Natural killer cell (primary cell): Measurements from ENCODE around the gene CCL22. TPM values are rescaled to one million over a fixed set of nuclear protein-coding genes. Genes with fewer than 3 reads are reported as not detected.

ENCODE experiments used
- ATAC-seq, 3 donors: fragments of 150-1000 bp in 2 of 3; fragments of 200-7000 bp in 1 of 3; cut with Tn5 transposase; 1 replicate in 1 of 3; 2 replicates in 2 of 3; pipeline ENCODE4 v1.10.0; 2021; ENCODE audit warnings: mild to moderate bottlenecking in 2 of 3, moderate library complexity in 2 of 3
- DNase-seq, 2 donors: peaks; one replicate each; pipeline versions ENCODE4 v3.0.0 to v3.0.0-alpha.2; 2013 to 2021; ENCODE audit warnings: mixed read lengths in 1 of 2
- H3K27ac ChIP-seq: one replicate; pipeline ENCODE4 v1.5.1; 2013; ENCODE audit warnings: mild to moderate bottlenecking, low read length
- H3K27me3 ChIP-seq: one replicate; pipeline ENCODE4 v1.6.1; 2013; ENCODE audit warnings: low read length; ENCODE audit not compliant: control insufficient read depth, insufficient read depth
- H3K36me3 ChIP-seq: one replicate; pipeline ENCODE4 v1.6.1; 2013; ENCODE audit warnings: low read length; ENCODE audit not compliant: control insufficient read depth, insufficient read depth
- H3K4me1 ChIP-seq: one replicate; pipeline ENCODE4 v1.6.1; 2013; ENCODE audit warnings: low read length; ENCODE audit not compliant: control insufficient read depth, insufficient read depth
- H3K4me3 ChIP-seq: one replicate; pipeline ENCODE4 v1.5.1; 2013; ENCODE audit warnings: low read length
- H3K9me3 ChIP-seq: one replicate; pipeline ENCODE4 v1.6.1; 2013; ENCODE audit warnings: low read length; ENCODE audit not compliant: control insufficient read depth, insufficient read depth
- H3K27ac Mint-ChIP-seq, 2 donors: one replicate each; pipeline ENCODE4 v1.8.0; 2022; ENCODE audit warnings: mild to moderate bottlenecking in 2 of 2, mixed read lengths in 2 of 2, moderate library complexity in 1 of 2
- H3K27me3 Mint-ChIP-seq, 2 donors: one replicate each; pipeline ENCODE4 v1.8.0; 2022; ENCODE audit warnings: low read depth in 2 of 2, mixed read lengths in 2 of 2
- H3K36me3 Mint-ChIP-seq: one replicate; pipeline ENCODE4 v1.8.0; 2022; ENCODE audit warnings: mixed read lengths
- H3K4me1 Mint-ChIP-seq, 2 donors: one replicate each; pipeline ENCODE4 v1.8.0; 2022; ENCODE audit warnings: mixed read lengths in 2 of 2
- H3K4me3 Mint-ChIP-seq: one replicate; pipeline ENCODE4 v1.8.0; 2022; ENCODE audit warnings: mild to moderate bottlenecking, moderate library complexity, mixed read lengths
- H3K9me3 Mint-ChIP-seq, 2 donors: one replicate each; pipeline ENCODE4 v1.8.0; 2022; ENCODE audit warnings: mixed read lengths in 2 of 2
- WGBS: methylation state at CpG from one replicate; pipeline ENCODE4 v1.1.7; 2013; ENCODE audit warnings: missing lambda C conversion rate; ENCODE audit not compliant: insufficient coverage; 5-methylcytosine and 5-hydroxymethylcytosine counted together
- intact Hi-C: fragments of 100-400 bp; cut with micrococcal nuclease; formaldehyde crosslinking; loops from one replicate; pipeline ENCODE4 v1.14.2; 2022
- total RNA-seq, 4 donors: library from RNA; stranded (reverse); fragments of 120-200 nt in 1 of 4; gene quantifications; one replicate each; pipeline versions ENCODE4 v1.2.3 to v1.2.4, GENCODE V29; 2013 to 2022
- TF ChIP-seq, protein P1 (sequence below): fragments of 200-600 bp; IDR thresholded peaks from one replicate; pipeline ENCODE4 v1.8.0; 2022; ENCODE audit warnings: antibody characterized with exemption

CCL22 gene
- total RNA-seq, 3 donors from 2014 or later (not counting 1 experiment from before 2014, with no cell fraction given): 0.14 TPM; not detected in 2

DNA sequence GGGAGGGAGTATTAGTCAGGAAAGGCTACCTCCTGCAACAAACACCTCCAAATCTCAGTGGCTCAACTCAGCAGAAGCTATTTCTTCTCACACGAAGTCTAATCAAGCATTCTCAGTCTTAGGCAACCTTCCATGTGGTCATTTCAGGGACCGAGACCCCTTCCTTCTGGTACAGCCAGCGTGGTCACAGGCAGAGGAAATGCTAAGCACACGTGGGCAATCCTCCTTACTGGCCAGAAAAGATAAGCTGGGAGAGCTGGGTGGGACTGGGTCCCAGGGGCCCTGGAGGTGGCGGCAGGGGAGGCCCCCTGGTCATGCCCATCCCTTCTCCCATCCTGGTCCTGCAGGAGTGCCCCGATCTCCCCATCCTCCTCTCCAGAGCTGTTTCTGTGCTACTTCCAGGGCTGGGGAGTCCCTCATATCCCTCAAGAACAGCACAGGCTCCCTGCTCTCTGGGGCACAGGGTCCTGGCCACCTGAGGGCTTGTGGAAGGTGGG lies 8.0 kb downstream of the CCL22 start:
- Histone ChIP-seq H3K36me3 (no peaks in the 10 kb centered on the region), H3K27me3 (no peaks in the 10 kb centered on the region), H3K27ac (no peak overlapping the region), H3K4me3 (no peak overlapping the region), H3K4me1 (no peaks in the 10 kb centered on the region), H3K9me3 (no peaks in the 10 kb centered on the region)
- TF ChIP-seq, protein P1, sequence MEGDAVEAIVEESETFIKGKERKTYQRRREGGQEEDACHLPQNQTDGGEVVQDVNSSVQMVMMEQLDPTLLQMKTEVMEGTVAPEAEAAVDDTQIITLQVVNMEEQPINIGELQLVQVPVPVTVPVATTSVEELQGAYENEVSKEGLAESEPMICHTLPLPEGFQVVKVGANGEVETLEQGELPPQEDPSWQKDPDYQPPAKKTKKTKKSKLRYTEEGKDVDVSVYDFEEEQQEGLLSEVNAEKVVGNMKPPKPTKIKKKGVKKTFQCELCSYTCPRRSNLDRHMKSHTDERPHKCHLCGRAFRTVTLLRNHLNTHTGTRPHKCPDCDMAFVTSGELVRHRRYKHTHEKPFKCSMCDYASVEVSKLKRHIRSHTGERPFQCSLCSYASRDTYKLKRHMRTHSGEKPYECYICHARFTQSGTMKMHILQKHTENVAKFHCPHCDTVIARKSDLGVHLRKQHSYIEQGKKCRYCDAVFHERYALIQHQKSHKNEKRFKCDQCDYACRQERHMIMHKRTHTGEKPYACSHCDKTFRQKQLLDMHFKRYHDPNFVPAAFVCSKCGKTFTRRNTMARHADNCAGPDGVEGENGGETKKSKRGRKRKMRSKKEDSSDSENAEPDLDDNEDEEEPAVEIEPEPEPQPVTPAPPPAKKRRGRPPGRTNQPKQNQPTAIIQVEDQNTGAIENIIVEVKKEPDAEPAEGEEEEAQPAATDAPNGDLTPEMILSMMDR: no peak
- no peak overlapping the region for H3K27ac Mint-ChIP-seq
- DNase-seq (no peak), ATAC-seq (no peak)
- 18% methylated on average over 6 of the region's 6 CpGs for WGBS
- H3K4me3 Mint-ChIP-seq: no peak overlapping the region
- H3K27me3 Mint-ChIP-seq: peaks cover 6 to 10% of the 10 kb centered on the region in 2 donors
- no peaks in the 10 kb centered on the region for H3K9me3 Mint-ChIP-seq
- peaks cover 0 to 4% of the 10 kb centered on the region in 2 donors for H3K4me1 Mint-ChIP-seq
- intact Hi-C loops: no loop called here
- no peaks in the 10 kb centered on the region for H3K36me3 Mint-ChIP-seq

DNA sequence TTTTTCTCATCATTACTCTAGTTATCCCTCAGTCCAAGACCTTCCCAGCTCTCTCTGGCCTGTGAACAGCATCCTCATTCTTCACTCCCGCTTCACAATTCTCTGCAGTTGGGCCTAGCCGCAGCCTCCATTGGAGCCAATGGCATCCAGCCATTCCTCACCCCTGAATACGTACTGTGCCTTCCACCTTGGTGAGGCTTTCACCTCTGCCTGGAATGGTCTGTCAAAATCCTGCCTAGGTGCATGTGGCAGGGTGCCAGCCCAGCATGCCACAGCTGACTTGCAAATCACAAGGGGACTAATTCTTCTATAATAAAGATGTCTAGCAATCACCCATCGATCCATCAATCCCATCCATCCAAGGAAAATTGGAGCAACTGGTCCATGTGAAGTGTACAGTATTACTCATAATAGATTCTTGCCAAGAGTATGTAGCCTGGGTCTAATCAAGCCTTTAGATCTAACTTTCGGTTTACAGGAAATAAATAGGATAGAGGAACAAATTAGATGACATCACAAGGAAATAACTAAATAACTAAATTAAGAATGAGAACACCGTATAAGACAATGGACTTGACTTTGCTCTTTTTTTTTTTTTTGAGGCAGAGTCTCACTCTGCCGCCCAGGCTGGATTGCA lies 8.7 kb downstream of the CCL22 start:
- Mint-ChIP-seq H3K27ac (no peak overlapping the region), H3K4me1 (peaks cover 0 to 4% of the 10 kb centered on the region in 2 donors), H3K27me3 (peaks cover 6 to 10% of the 10 kb centered on the region in 2 donors), H3K36me3 (no peaks in the 10 kb centered on the region), H3K9me3 (no peaks in the 10 kb centered on the region), H3K4me3 (no peak overlapping the region)
- 85% methylated on average over 6 of the region's 7 CpGs for WGBS
- H3K27me3 ChIP-seq: no peaks in the 10 kb centered on the region
- ATAC-seq (no peak), DNase-seq (no peak)
- intact Hi-C loops: no loop called here
- no peaks in the 10 kb centered on the region for H3K9me3 ChIP-seq
- H3K36me3 ChIP-seq: no peaks in the 10 kb centered on the region
- no peak overlapping the region for H3K27ac ChIP-seq
- H3K4me3 ChIP-seq: no peak overlapping the region
- TF ChIP-seq, protein P1: no peak
- no peaks in the 10 kb centered on the region for H3K4me1 ChIP-seq

DNA sequence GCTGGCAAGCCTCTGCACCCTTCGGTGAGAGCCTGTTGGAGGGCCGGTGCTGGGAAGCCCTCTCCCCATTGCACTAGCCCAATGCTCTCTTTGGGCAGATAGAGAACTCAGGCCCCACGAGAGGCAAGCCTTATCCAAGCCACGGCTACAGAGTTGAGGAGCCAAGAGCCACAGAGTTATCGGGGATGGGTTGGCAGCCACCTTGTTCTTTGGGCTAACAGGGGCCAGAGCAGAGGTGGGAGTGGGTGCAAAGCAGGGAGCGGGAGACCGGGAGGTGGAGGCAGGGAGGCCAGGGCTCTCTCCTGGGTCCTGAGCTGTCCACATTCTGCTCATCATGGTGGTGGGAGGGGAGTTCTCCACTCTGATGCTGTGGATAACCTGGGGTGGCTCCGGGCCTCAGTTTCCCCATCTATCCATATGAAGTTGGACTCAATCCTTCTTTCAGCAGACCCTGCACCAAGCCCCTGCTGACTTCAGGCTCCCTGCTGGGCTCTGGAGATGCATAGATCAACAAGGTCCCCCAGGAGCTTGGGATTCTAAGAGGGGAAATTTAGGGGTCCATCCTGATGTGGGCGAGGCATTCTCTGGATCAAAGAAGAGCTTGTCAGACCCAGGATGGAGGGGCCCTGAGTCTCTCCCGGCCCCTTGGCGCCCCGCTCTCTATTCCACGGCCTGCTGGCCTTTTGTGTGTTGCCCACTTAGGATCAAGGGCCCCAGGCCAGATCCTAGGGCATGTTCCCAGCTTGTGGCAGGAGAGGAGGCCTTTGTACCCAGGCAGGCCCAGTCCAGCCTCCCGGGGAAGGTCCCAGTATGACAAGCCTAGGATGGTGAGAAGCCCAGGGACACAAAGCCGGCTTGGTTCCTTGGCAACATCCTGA lies 13.2 kb downstream of the CCL22 start:
- Mint-ChIP-seq H3K9me3 (no peaks in the 10 kb centered on the region), H3K27ac (no peak overlapping the region), H3K27me3 (peaks cover 6 to 10% of the 10 kb centered on the region in 2 donors), H3K4me1 (peaks cover 0 to 4% of the 10 kb centered on the region in 2 donors), H3K4me3 (no peak overlapping the region), H3K36me3 (no peaks in the 10 kb centered on the region)
- ATAC-seq (no peak), DNase-seq (no peak)
- H3K4me3 ChIP-seq: no peak overlapping the region
- no peaks in the 10 kb centered on the region for H3K27me3 ChIP-seq
- H3K27ac ChIP-seq: no peak overlapping the region
- intact Hi-C loops: no loop called here
- no peaks in the 10 kb centered on the region for H3K4me1 ChIP-seq
- TF ChIP-seq, protein P1: no peak
- 89% methylated on average over 15 of the region's 15 CpGs for WGBS
- H3K9me3 ChIP-seq: no peaks in the 10 kb centered on the region
- no peaks in the 10 kb centered on the region for H3K36me3 ChIP-seq
